ENCODE measurements around the gene NR0B1.

DNA sequence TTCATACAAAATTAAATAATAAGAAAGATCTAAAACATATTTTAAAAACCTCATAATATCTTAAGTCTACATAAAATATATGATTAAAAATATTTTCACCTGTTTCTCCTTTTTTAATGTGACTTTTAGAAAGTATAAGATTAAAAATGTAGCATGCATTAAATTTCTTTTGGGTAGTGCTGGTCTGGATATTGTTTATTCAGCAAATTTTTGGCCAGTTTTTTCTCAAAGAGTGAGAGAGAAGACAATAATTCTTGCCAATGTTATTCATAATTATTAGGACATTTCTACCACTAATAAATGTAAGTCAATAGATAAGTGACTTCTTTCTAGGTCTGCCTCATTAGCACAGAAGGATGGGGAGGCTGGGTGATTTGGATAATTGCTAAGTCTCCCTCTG, 48.2 kb downstream of the NR0B1 start:
- TF ChIP-seq CTCF (IDR thresholded peaks at IDR 0.05; ENCODE audit: poor library complexity) (no peak), EZH2phosphoT487 (IDR thresholded peaks at IDR 0.05; ENCODE audit: low read depth, severe bottlenecking, unreplicated experiment) (no peak), EZH2 (IDR thresholded peaks at IDR 0.05; ENCODE audit: borderline replicate concordance) (no peak)

Data from hepatocyte (in vitro differentiated cells).